Measurements from ENCODE around the gene TMEM244.

TMEM244 gene

DNA sequence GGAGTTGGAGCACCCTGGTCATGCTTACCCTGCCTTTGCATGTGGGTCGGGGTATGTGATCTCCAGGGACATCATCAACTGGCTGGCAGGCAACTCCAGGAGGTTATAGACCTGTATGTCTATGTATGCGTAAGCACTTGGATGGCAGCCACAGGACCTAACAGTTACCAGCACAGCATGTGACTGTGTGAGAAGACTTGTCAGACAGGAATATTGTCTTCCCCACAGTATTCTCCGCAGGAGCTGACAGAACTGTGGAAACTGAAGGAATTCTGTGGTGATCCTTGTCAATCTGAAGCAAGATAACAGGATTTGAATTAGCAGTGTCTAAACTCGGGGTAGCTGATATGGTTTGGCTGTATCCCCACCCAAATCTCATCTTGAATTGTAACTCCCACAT lies 59.2 kb downstream of the TMEM244 start:
- DNase-seq: no peak

DNA sequence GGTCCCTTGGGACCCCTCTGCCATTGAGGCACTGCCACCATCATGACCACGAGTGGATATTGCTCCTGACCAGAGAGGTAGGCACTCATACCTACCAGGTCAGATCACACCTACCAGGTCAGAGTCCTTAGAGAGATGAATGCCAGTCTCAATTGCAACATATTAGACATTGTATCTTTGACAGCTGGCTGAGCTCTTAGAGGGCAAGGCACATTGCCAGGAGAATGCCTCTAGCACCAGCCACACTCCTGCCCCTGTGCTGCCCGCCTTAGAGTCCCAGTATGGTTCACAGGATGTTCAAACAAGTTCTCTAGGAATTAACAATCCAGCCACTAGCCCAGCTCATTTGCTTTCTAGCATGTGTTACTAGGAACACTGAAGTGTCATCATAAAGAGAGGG lies 65.9 kb downstream of the TMEM244 start:
- no peak for DNase-seq

DNA sequence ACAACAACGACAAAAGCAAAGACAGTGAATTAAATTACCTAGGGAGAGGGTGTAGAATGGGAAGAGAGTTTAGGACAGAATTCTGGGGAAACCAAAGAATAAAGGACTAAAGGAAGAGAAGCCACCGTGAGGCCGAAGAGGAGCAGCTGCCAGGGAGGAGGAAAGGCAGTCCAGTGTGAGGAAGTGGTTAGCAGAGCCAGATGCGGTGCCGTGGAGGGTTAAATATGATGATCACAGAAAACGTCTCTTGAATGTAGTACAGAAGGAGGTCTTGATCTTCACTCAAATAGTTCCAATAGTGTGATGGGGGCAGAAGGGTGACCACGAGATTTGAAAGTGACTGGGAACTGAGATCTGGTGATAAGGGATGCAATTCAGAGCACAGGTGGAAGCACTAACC lies 67.7 kb downstream of the TMEM244 start:
- DNase-seq: no peak

DNA sequence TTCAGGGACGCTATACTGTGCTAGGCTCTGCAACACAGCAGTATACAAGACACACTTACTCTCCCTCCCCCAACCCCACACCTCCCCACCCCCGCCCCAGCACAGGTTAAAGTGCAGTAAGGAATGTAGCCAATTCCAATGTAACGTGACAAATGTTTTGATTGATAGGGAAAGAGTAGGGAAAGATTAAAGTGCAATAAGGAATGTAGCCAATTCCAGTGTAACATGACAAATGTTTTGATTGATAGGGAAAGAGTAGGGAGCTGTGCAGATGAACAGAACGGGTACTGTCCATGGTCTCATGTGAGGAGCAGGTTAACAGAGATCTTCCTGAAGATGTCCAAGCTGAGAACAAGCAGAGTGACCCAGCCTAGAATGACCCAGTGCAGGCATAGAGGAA lies 69.1 kb downstream of the TMEM244 start:
- no peak for DNase-seq

DNA sequence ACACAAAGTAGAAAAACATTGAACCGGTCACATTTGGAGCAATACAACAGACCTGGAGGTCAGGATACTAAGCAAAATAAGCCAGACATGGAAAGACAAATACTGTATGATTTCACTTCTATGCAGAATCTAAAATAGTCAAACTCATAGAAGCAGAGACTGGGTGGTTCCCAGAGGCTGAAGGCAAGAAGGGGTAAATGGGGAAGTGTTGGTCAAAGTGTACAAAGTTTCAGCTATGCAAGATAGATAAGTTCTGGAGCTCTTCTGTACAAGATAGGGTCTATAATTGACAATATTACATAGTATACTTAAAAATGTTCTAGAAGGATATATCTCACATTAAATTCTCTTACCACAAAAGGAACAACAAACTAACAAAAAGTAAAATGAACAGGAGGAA lies 70.3 kb downstream of the TMEM244 start:
- DNase-seq: no peak

DNA sequence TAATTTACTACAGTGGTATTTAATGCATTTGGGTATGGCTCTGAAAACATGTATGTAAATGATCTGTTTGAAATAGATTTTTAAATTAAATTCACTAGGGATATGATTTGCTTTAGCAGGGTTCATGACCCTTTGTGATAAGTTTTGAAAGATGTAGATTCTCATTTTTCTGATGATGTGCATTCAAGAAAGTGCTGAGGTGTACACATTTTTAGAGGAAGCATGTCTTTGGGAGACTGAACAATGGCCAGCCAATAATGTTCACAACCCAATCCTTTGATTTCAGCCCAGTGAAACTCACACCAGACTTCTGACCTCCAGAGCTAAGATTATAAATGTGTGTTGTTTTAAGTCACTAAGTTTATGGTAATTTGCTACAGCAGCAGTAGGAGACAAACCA lies 71.1 kb downstream of the TMEM244 start:
- no peak for DNase-seq

DNA sequence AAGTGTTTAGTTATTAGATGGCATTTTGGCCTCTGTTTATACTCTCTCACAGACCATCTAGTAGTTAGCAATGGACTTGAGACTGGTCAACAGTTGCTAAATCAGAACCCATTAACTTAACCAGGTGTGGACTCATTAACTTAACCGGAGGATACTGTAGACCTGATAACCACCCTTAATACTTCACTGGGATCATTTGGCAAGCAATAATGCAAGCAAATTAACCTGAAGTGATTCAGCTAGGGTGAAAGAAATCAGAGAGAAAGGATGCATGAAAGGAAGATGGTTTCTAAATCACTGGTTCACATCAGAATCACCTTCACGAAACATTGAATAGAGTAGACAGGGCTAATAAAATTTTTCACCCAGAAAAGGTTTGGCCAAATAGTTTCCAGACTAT lies 73.3 kb downstream of the TMEM244 start:
- no peak for DNase-seq

DNA sequence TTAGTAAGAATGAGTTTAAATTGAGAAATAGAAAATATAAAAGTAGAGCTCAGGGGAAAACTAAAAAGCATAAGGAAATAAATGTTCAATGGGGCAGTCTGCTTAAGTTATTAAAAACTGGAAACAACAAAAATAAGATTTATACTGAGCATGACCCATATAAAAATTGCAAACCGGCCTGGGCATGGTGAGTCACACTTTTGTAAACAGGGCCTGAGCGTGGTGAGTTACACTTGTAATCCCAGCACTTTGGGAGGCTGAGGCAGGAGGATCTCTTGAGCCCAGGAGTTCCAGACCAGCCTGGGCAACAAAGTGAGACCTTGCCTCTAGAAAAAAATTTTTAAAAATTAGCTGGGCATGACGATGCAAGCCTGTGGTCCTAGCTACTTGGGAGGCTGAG lies 74.6 kb downstream of the TMEM244 start:
- DNase-seq: no peak

DNA sequence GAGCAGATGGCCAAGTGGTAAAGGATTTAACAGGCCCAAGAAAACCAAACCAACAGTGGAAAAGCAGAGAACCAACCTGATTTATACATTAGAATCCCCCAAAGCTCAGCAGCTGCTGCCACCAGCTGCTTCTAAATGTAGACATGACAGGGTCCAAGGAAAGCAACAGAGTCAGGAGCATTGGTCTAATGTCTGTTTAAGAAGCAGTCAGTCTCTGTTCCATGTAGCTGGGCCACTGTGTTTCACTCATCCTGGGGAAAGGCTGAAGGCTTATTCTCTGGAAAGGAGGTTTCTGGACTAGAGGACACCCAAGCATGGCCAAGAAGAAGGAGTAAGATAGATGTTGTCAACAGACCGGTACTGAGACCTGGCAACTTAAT lies 75.4 kb downstream of the TMEM244 start:
- no peak for DNase-seq

DNA sequence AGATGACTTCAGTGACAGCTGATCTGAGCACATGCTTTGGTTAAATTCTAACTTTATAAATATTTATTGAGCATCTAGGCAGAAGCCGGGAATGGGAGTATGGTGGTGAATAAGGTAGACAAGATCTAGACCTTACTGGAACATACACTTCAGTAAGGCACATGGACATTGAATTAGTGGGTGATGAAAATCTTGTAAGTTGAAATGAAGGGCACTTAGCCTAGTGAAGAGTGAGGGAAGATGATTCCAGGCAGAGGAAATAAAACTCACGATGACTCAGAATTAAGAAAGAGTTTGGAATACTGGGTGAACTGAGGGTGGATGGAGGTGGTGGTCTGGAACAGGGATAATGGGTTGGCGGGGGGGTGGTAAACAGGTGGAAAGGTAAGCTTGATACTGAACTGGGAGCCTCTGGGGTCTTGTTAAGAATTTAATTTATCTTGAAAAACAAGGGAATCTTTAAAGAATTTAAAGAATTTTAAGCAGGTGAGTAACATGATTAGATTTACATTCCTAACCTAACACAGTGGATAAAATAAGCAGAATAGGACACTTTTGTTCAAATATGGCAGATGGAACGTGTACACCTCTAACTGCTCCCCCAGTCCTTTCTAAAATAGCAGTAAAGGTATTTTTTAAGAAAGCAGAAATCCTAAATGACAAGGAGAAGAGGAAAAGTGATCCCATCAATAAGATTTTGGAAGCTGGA lies 75.9 kb downstream of the TMEM244 start:
- DNase-seq: no peak
